Measurements from ENCODE around the gene HOXC9. TPM values are rescaled to one million over a fixed set of nuclear protein-coding genes. Genes with fewer than 3 reads are reported as not detected.

The HOXC9 gene
- total and polyA plus RNA-seq, 2 of the 8 experiments (the other 6 are each of a cell fraction or from before 2014, with no cell fraction given): not detected

GRCh38 chr12:54040148-54040494, 40.2 kb downstream of the HOXC9 start:
- H3K18ac ChIP-seq (ENCODE audit: extremely low read depth, low read length): no peak overlapping the region
- H3K79me2 ChIP-seq (ENCODE audit: control insufficient read depth in 1 of 2, insufficient read depth in 2 of 2, low read length in 2 of 2): no peaks in the 10 kb centered on the region
- no peaks in the 10 kb centered on the region; a peak in 1 of 8 replicates for H3K36me3 ChIP-seq (ENCODE audit: control insufficient read depth in 2 of 4, insufficient read depth in 4 of 4, low read length in 3 of 4)
- H3K14ac ChIP-seq (ENCODE audit: insufficient read length): no peak overlapping the region
- TF ChIP-seq JUN (IDR thresholded peaks at IDR 0.05; ENCODE audit: low read depth, low read length): no peak
- TF ChIP-seq NRF1 (IDR thresholded peaks at IDR 0.05; ENCODE audit: low read depth, low read length): no peak
- no peak for TF ChIP-seq BCL11A (IDR thresholded peaks at IDR 0.05; ENCODE audit: low read depth in 2 of 2, low read length in 2 of 2)
- TF ChIP-seq USF2 (IDR thresholded peaks at IDR 0.05; ENCODE audit: low read length): peak; percentile 60
- H3K79me1 ChIP-seq (ENCODE audit: low read depth, low read length): no peaks in the 10 kb centered on the region
- no peak for FAIRE-seq
- H2AK5ac ChIP-seq (ENCODE audit: low read depth, low read length): no peak overlapping the region
- WGBS, 2 experiments (ENCODE audit: extremely low coverage in 1 of 2, insufficient coverage in 1 of 2, insufficient read length in 1 of 2, insufficient replicate concordance in 2 of 2, low coverage in 1 of 2, low lambda C conversion rate in 2 of 2, missing lambda C conversion rate in 1 of 2): 65% methylated on average over 4 of the region's 4 CpGs; no CpG with 5 or more reads in 1 of the 2 experiments
- no peak overlapping the region for H4K5ac ChIP-seq (ENCODE audit: insufficient read length, low read depth, low read length)
- no peak overlapping the region for H2BK20ac ChIP-seq (ENCODE audit: low read length)
- H2AFZ ChIP-seq (ENCODE audit: low read length): no peak overlapping the region
- H3K9me3 ChIP-seq (ENCODE audit: insufficient read depth in 2 of 2, low read depth in 1 of 2, low read length in 1 of 2): no peaks in the 10 kb centered on the region; a peak in 2 of 4 replicates
- no peak overlapping the region for H2BK5ac ChIP-seq (ENCODE audit: low read depth, low read length)
- H4K91ac ChIP-seq (replicated peaks; ENCODE audit: insufficient read length, low read length): no peak overlapping the region
- no peak overlapping the region for H3K9ac ChIP-seq (replicated peaks in 1 of 4; ENCODE audit: extremely low read depth in 1 of 4, low read depth in 3 of 4, low read length in 3 of 4)
- H3K27me3 ChIP-seq (replicated peaks in 1 of 4; ENCODE audit: control insufficient read depth in 3 of 4, extremely low read depth in 1 of 4, insufficient read depth in 3 of 4, low read length in 3 of 4): peaks cover 95 to 100% (median 99%) of the 10 kb centered on the region in 4 experiments
- peaks cover 9 to 18% of the 10 kb centered on the region in 2 experiments for H4K20me1 ChIP-seq (replicated peaks in 1 of 2; ENCODE audit: control insufficient read depth in 1 of 2, insufficient read depth in 2 of 2, low read length in 2 of 2)
- H4K8ac ChIP-seq (ENCODE audit: extremely low read depth, insufficient read depth, low read length): no peak overlapping the region
- no peaks in the 10 kb centered on the region for H3K23me2 ChIP-seq (ENCODE audit: low read depth, low read length)
- no peak overlapping the region for H3K4me3 ChIP-seq (ENCODE audit: extremely low read depth in 1 of 4, insufficient read depth in 2 of 4, low read depth in 3 of 4, low read length in 4 of 4)
- H3K56ac ChIP-seq (replicated peaks; ENCODE audit: insufficient read length, low read depth, low read length): no peak overlapping the region
- H3K4ac ChIP-seq (replicated peaks; ENCODE audit: insufficient read length, low read depth, low read length): no peak overlapping the region
- H3K27ac ChIP-seq (ENCODE audit: low read depth, low read length): no peak overlapping the region
- CTCF ChIA-PET (ENCODE audit: partially characterized antibody): interaction anchor here (1.8 to 20.0 kb wide), 5 partner anchors 8 to 293 kb away, joined by 4 to 339 read pairs (median 9); partner anchors contain the start of genes HOXC5 and SMUG1
- DNase-seq (ENCODE audit: low read depth in 1 of 2, low spot score in 2 of 2): no peak
- no peaks in the 10 kb centered on the region; a peak in 1 of 7 replicates for H3K4me1 ChIP-seq (replicated peaks in 1 of 4; ENCODE audit: control insufficient read depth in 3 of 4, insufficient read depth in 4 of 4, low read length in 3 of 4)
- H2BK15ac ChIP-seq (ENCODE audit: low read length): no peak overlapping the region
- H2BK12ac ChIP-seq (ENCODE audit: low read depth, low read length): no peak overlapping the region
- POLR2A ChIA-PET (ENCODE audit: partially characterized antibody): no interaction called here
- no peak overlapping the region for H3K4me2 ChIP-seq (ENCODE audit: insufficient read depth in 1 of 2, low read depth in 2 of 2, low read length in 2 of 2)
- no peak overlapping the region for H3K23ac ChIP-seq (ENCODE audit: insufficient read length)
- H2BK120ac ChIP-seq (replicated peaks; ENCODE audit: low read depth, low read length): no peak overlapping the region
